GM23338 (cell line): ENCODE data around the gene PITRM1. TPM values are rescaled to one million over a fixed set of nuclear protein-coding genes. Genes with fewer than 3 reads are reported as not detected.

Experiments used
- ATAC-seq: fragments of 200-7000 bp; cut with Tn5 transposase; 3 replicates; pipeline ENCODE4 v1.9.1; 2020
- DNase-seq: peaks from one replicate; pipeline ENCODE4 v3.0.0-alpha.2; 2015; ENCODE audit warnings: low spot score
- H2AFZ ChIP-seq: fragments of 200-600 bp; sonication (generic); 2 replicates; pipeline ENCODE4 v1.8.0; 2016; ENCODE audit warnings: antibody characterized with exemption, mild to moderate bottlenecking, moderate library complexity
- H3F3A ChIP-seq: fragments of 200-600 bp; sonication (generic); replicated peaks from 2 replicates; pipeline ENCODE4 v1.8.0; 2017; ENCODE audit warnings: antibody characterized with exemption, mixed run types, low read depth
- H3K27ac ChIP-seq: fragments of 200-600 bp; sonication (generic); 2 replicates; pipeline ENCODE4 v1.6.1; 2016; ENCODE audit warnings: low read depth
- H3K27me3 ChIP-seq: fragments of 200-600 bp; sonication (generic); 2 replicates; pipeline ENCODE4 v1.8.0; 2016; ENCODE audit warnings: mild to moderate bottlenecking, mixed run types, moderate library complexity; ENCODE audit not compliant: insufficient read depth
- H3K36me3 ChIP-seq: fragments of 200-600 bp; sonication (generic); 2 replicates; pipeline ENCODE4 v1.8.0; 2016; ENCODE audit warnings: mild to moderate bottlenecking; ENCODE audit not compliant: insufficient read depth
- H3K4me1 ChIP-seq: fragments of 200-600 bp; sonication (generic); 2 replicates; pipeline ENCODE4 v1.8.0; 2016; ENCODE audit warnings: mild to moderate bottlenecking, moderate library complexity; ENCODE audit not compliant: insufficient read depth
- H3K4me2 ChIP-seq: fragments of 200-600 bp; sonication (generic); 2 replicates; pipeline ENCODE4 v1.7.1; 2017; ENCODE audit warnings: mixed run types
- H3K4me3 ChIP-seq: fragments of 200-600 bp; sonication (generic); 2 replicates; pipeline ENCODE4 v1.6.1; 2016; ENCODE audit warnings: mixed run types
- H3K79me2 ChIP-seq: fragments of 200-600 bp; sonication (generic); replicated peaks from 2 replicates; pipeline ENCODE4 v1.8.0; 2017; ENCODE audit warnings: mild to moderate bottlenecking; ENCODE audit not compliant: insufficient read depth
- H3K9me2 ChIP-seq: fragments of 200-600 bp; sonication (generic); 2 replicates; pipeline ENCODE4 v1.8.0; 2017; ENCODE audit not compliant: insufficient read depth
- H4K20me1 ChIP-seq: fragments of 200-600 bp; sonication (generic); replicated peaks from 2 replicates; pipeline ENCODE4 v1.8.0; 2017; ENCODE audit warnings: mild to moderate bottlenecking; ENCODE audit not compliant: insufficient read depth
- H3K27ac Mint-ChIP-seq: 2 replicates; pipeline ENCODE4 v1.8.0; 2020; ENCODE audit warnings: inconsistent platforms, mild to moderate bottlenecking, moderate library complexity, mixed read lengths
- H3K27me3 Mint-ChIP-seq: 3 replicates; pipeline ENCODE4 v1.8.0; 2022; ENCODE audit warnings: low read depth, mild to moderate bottlenecking, moderate library complexity, mixed read lengths, inconsistent platforms; ENCODE audit not compliant: insufficient read depth, poor library complexity
- H3K36me3 Mint-ChIP-seq: 3 replicates; pipeline ENCODE4 v1.8.0; 2021; ENCODE audit warnings: low read depth, mild to moderate bottlenecking, inconsistent platforms, moderate library complexity, mixed read lengths
- H3K4me1 Mint-ChIP-seq: 3 replicates; pipeline ENCODE4 v1.8.0; 2020; ENCODE audit warnings: mild to moderate bottlenecking, inconsistent platforms, mixed read lengths
- H3K4me3 Mint-ChIP-seq: 3 replicates; pipeline ENCODE4 v1.8.0; 2021; ENCODE audit warnings: moderate library complexity, mild to moderate bottlenecking, inconsistent platforms, mixed read lengths
- H3K9me3 Mint-ChIP-seq: 3 replicates; pipeline ENCODE4 v1.8.0; 2020; ENCODE audit warnings: moderate library complexity, mild to moderate bottlenecking, inconsistent platforms, mixed read lengths
- EZH2 ChIP-seq: fragments of 200-600 bp; sonication (generic); IDR thresholded peaks from one replicate; pipeline ENCODE4 v1.8.0; 2017; ENCODE audit warnings: antibody characterized with exemption, mild to moderate bottlenecking, low read depth; ENCODE audit not compliant: unreplicated experiment
- EZH2phosphoT487 ChIP-seq: fragments of 200-600 bp; sonication (generic); IDR thresholded peaks from one replicate; pipeline ENCODE4 v1.8.1; 2018; ENCODE audit warnings: antibody characterized with exemption; ENCODE audit not compliant: unreplicated experiment
- JUNB ChIP-seq: IDR thresholded peaks from one replicate; pipeline ENCODE4 v1.6.1; 2016; ENCODE audit warnings: antibody characterized with exemption; ENCODE audit not compliant: unreplicated experiment
- NANOG ChIP-seq: IDR thresholded peaks from 2 replicates; pipeline ENCODE4 v1.6.1; 2016; ENCODE audit warnings: antibody characterized with exemption, borderline replicate concordance
- POLR2AphosphoS5 ChIP-seq: IDR thresholded peaks from 2 replicates; pipeline ENCODE4 v1.6.1; 2016; ENCODE audit warnings: antibody characterized with exemption, low read depth
- REST ChIP-seq: IDR thresholded peaks from one replicate; pipeline ENCODE4 v1.6.1; 2018; ENCODE audit warnings: antibody characterized with exemption; ENCODE audit not compliant: unreplicated experiment
- STAT1 ChIP-seq: IDR thresholded peaks from one replicate; pipeline ENCODE4 v1.6.1; 2016; ENCODE audit warnings: antibody characterized with exemption; ENCODE audit not compliant: unreplicated experiment
- ZNF114 ChIP-seq: fragments of 250-450 bp; sonication (Bioruptor Pico); IDR thresholded peaks from 2 replicates; pipeline ENCODE4 v1.5.0; 2020; ENCODE audit warnings: mild to moderate bottlenecking, moderate library complexity
- ZNF331 ChIP-seq: fragments of 250-450 bp; sonication (Bioruptor Pico); IDR thresholded peaks from 2 replicates; pipeline ENCODE4 v1.5.0; 2020; ENCODE audit warnings: low read depth, mild to moderate bottlenecking, moderate library complexity
- polyA plus RNA-seq: library from polyadenylated mRNA; unstranded; fragments of >200 nt; fragmentation: Nextera tagmentation; extraction: Ambion mirVana; gene quantifications from 2 replicates; pipeline ENCODE4 v1.2.1, GENCODE V29; 2016
- total RNA-seq: library from RNA; depleted of rRNA; stranded (reverse); fragments of >200 nt; shearing (Covaris generic); gene quantifications from 2 replicates; pipeline ENCODE4 v1.2.3, GENCODE V29; 2014
- TF ChIP-seq, protein P1 (sequence below): fragments of 250-450 bp; sonication (Bioruptor Pico); IDR thresholded peaks from 2 replicates; pipeline ENCODE4 v1.5.0; 2020; ENCODE audit warnings: mild to moderate bottlenecking, moderate library complexity
- TF ChIP-seq, protein P2 (sequence below): IDR thresholded peaks from 2 replicates; pipeline ENCODE4 v1.6.1; 2016; ENCODE audit warnings: antibody characterized with exemption

Gene PITRM1
- total and polyA plus RNA-seq, 2 experiments from 2014 or later = 29.0 to 33.0 TPM

GRCh38 chr10:3196482-3196881 is 23.9 kb upstream of the PITRM1 start (continued):
- no peak for TF ChIP-seq REST
- no peak for TF ChIP-seq STAT1

GRCh38 chr10:3195726-3196125 is 23.1 kb upstream of the PITRM1 start:
- Histone ChIP-seq H3K4me2 (no peak overlapping the region), H3K79me2 (no peaks in the 10 kb centered on the region), H3K9me2 (no peaks in the 10 kb centered on the region), H3K4me1 (no peaks in the 10 kb centered on the region), H3K27ac (no peak overlapping the region), H4K20me1 (no peaks in the 10 kb centered on the region), H3F3A (no peaks in the 10 kb centered on the region), H3K36me3 (no peaks in the 10 kb centered on the region), H2AFZ (no peak overlapping the region), H3K4me3 (no peak overlapping the region), H3K27me3 (no peaks in the 10 kb centered on the region)
- Mint-ChIP-seq H3K36me3 (no peaks in the 10 kb centered on the region; the same call in 2 of the 3 replicates), H3K27me3 (peaks cover 7% of the 10 kb centered on the region), H3K4me1 (peaks cover 11% of the 10 kb centered on the region), H3K27ac (no peak overlapping the region), H3K4me3 (no peak overlapping the region), H3K9me3 (no peaks in the 10 kb centered on the region)
- DNase-seq (no peak), ATAC-seq (no peak)
- no peak for TF ChIP-seq POLR2AphosphoS5
- TF ChIP-seq REST = no peak
- TF ChIP-seq EZH2phosphoT487 = no peak
- TF ChIP-seq, protein P1, sequence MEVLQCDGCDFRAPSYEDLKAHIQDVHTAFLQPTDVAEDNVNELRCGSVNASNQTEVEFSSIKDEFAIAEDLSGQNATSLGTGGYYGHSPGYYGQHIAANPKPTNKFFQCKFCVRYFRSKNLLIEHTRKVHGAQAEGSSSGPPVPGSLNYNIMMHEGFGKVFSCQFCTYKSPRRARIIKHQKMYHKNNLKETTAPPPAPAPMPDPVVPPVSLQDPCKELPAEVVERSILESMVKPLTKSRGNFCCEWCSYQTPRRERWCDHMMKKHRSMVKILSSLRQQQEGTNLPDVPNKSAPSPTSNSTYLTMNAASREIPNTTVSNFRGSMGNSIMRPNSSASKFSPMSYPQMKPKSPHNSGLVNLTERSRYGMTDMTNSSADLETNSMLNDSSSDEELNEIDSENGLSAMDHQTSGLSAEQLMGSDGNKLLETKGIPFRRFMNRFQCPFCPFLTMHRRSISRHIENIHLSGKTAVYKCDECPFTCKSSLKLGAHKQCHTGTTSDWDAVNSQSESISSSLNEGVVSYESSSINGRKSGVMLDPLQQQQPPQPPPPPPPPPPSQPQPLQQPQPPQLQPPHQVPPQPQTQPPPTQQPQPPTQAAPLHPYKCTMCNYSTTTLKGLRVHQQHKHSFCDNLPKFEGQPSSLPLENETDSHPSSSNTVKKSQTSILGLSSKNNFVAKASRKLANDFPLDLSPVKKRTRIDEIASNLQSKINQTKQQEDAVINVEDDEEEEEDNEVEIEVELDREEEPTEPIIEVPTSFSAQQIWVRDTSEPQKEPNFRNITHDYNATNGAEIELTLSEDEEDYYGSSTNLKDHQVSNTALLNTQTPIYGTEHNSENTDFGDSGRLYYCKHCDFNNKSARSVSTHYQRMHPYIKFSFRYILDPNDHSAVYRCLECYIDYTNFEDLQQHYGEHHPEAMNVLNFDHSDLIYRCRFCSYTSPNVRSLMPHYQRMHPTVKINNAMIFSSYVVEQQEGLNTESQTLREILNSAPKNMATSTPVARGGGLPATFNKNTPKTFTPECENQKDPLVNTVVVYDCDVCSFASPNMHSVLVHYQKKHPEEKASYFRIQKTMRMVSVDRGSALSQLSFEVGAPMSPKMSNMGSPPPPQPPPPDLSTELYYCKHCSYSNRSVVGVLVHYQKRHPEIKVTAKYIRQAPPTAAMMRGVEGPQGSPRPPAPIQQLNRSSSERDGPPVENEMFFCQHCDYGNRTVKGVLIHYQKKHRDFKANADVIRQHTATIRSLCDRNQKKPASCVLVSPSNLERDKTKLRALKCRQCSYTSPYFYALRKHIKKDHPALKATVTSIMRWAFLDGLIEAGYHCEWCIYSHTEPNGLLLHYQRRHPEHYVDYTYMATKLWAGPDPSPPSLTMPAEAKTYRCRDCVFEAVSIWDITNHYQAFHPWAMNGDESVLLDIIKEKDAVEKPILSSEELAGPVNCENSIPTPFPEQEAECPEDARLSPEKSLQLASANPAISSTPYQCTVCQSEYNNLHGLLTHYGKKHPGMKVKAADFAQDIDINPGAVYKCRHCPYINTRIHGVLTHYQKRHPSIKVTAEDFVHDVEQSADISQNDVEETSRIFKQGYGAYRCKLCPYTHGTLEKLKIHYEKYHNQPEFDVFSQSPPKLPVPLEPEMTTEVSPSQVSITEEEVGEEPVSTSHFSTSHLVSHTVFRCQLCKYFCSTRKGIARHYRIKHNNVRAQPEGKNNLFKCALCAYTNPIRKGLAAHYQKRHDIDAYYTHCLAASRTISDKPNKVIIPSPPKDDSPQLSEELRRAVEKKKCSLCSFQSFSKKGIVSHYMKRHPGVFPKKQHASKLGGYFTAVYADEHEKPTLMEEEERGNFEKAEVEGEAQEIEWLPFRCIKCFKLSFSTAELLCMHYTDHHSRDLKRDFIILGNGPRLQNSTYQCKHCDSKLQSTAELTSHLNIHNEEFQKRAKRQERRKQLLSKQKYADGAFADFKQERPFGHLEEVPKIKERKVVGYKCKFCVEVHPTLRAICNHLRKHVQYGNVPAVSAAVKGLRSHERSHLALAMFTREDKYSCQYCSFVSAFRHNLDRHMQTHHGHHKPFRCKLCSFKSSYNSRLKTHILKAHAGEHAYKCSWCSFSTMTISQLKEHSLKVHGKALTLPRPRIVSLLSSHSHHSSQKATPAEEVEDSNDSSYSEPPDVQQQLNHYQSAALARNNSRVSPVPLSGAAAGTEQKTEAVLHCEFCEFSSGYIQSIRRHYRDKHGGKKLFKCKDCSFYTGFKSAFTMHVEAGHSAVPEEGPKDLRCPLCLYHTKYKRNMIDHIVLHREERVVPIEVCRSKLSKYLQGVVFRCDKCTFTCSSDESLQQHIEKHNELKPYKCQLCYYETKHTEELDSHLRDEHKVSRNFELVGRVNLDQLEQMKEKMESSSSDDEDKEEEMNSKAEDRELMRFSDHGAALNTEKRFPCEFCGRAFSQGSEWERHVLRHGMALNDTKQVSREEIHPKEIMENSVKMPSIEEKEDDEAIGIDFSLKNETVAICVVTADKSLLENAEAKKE (CRISPR knock-in tag) = no peak
- no peak for TF ChIP-seq ZNF114 (CRISPR knock-in tag)
- TF ChIP-seq JUNB = no peak
- TF ChIP-seq, protein P2, sequence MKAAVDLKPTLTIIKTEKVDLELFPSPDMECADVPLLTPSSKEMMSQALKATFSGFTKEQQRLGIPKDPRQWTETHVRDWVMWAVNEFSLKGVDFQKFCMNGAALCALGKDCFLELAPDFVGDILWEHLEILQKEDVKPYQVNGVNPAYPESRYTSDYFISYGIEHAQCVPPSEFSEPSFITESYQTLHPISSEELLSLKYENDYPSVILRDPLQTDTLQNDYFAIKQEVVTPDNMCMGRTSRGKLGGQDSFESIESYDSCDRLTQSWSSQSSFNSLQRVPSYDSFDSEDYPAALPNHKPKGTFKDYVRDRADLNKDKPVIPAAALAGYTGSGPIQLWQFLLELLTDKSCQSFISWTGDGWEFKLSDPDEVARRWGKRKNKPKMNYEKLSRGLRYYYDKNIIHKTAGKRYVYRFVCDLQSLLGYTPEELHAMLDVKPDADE = no peak
- TF ChIP-seq NANOG = no peak
- no peak for TF ChIP-seq ZNF331 (CRISPR knock-in tag)
- no peak for TF ChIP-seq STAT1
- no peak for TF ChIP-seq EZH2
